Measurements from ENCODE around the gene IRAK3.

DNA sequence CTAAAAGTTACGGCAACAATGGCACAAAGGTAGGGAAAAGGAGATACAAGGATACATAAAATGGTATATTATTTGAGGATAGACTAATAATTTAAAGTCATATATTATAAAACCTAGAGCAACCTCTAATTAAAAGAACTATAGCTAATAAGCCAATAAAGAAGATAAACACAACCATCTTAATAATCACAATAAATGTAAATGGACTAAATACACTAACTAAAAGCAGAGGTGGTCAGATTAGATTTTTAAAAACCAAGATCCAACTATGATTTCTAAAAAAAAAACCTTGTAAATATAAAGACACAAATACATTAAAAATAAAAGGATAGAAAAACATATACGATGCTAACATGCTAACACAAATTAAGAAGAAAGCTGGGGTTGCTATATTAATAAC is 47.7 kb upstream of the IRAK3 start:
- TF ChIP-seq RAD21 (IDR thresholded peaks at IDR 0.05; ENCODE audit: low read depth) (no peak), FOXM1 (IDR thresholded peaks at IDR 0.05; ENCODE audit: borderline replicate concordance, low read depth) (no peak), TEAD4 (IDR thresholded peaks at IDR 0.05) (no peak), YY1 (IDR thresholded peaks at IDR 0.05; ENCODE audit: low read depth) (no peak), TAF1 (IDR thresholded peaks at IDR 0.05; ENCODE audit: low read depth) (no peak), EP300 (IDR thresholded peaks at IDR 0.05; ENCODE audit: borderline replicate concordance) (no peak), EGR1 (IDR thresholded peaks at IDR 0.05) (no peak), NFIC (IDR thresholded peaks at IDR 0.05) (no peak), CEBPB (IDR thresholded peaks at IDR 0.05) (no peak)
- TF ChIP-seq, protein P1, sequence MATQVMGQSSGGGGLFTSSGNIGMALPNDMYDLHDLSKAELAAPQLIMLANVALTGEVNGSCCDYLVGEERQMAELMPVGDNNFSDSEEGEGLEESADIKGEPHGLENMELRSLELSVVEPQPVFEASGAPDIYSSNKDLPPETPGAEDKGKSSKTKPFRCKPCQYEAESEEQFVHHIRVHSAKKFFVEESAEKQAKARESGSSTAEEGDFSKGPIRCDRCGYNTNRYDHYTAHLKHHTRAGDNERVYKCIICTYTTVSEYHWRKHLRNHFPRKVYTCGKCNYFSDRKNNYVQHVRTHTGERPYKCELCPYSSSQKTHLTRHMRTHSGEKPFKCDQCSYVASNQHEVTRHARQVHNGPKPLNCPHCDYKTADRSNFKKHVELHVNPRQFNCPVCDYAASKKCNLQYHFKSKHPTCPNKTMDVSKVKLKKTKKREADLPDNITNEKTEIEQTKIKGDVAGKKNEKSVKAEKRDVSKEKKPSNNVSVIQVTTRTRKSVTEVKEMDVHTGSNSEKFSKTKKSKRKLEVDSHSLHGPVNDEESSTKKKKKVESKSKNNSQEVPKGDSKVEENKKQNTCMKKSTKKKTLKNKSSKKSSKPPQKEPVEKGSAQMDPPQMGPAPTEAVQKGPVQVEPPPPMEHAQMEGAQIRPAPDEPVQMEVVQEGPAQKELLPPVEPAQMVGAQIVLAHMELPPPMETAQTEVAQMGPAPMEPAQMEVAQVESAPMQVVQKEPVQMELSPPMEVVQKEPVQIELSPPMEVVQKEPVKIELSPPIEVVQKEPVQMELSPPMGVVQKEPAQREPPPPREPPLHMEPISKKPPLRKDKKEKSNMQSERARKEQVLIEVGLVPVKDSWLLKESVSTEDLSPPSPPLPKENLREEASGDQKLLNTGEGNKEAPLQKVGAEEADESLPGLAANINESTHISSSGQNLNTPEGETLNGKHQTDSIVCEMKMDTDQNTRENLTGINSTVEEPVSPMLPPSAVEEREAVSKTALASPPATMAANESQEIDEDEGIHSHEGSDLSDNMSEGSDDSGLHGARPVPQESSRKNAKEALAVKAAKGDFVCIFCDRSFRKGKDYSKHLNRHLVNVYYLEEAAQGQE (IDR thresholded peaks at IDR 0.05; ENCODE audit: low read depth), result no peak
- TF ChIP-seq, protein P2, sequence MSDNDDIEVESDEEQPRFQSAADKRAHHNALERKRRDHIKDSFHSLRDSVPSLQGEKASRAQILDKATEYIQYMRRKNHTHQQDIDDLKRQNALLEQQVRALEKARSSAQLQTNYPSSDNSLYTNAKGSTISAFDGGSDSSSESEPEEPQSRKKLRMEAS (IDR thresholded peaks at IDR 0.05), result no peak
